D341Med (cell line): ENCODE data around the gene ANP32B.
"Not testable (repeated sequence)": the region's sequence is repeated elsewhere in the genome, so short reads cannot be mapped to it uniquely, and the experiment has no call there.

Source experiments
- DNase-seq: peaks from one replicate; pipeline ENCODE4 v3.0.0; 2012; ENCODE audit warnings: low spot score

ANP32B gene

DNA sequence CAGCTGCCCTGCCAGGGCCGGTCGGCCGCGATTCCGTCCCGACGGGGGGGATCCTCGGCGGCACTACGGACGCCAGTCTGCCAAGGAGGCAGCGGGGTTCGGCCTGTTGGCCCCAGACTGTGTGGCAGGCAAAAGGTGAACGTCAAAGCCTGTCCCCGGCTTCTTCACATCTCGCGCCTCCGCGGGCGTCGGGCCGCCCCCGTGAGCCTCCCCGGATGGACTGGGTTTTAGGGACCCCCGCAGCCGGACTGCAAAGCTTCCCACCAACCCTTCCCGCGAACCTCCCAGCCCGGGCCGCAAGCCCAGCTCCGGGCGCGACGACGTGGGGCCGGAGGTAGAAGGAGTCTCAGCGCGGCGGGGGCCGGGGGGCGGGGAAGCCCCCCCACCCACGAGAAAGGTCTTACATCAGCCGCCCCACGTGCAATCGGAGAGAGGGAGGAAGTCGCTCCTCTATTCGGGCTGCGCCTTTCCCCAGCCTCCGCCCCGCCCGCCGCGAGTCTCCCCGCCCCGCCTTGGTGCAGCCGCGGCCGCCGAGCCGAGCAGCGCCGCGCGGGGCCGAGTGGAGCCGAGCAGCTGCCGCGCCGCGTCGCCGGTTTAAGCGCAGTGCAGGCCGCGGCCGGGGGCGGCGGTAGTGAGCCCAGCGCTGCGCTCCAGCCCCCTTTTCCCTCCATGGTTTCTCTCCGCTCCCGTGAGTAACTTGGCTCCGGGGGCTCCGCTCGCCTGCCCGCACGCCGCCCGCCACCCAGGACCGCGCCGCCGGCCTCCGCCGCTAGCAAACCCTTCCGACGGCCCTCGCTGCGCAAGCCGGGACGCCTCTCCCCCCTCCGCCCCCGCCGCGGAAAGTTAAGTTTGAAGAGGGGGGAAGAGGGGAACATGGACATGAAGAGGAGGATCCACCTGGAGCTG lies at the start of gene ANP32B:
Gene ANP32B (plus strand): TSS at position 659 of the 906 bp plus-strand sequence. CDS start 215 bp downstream, at position 874.
- peak; percentile 92 for DNase-seq

DNA sequence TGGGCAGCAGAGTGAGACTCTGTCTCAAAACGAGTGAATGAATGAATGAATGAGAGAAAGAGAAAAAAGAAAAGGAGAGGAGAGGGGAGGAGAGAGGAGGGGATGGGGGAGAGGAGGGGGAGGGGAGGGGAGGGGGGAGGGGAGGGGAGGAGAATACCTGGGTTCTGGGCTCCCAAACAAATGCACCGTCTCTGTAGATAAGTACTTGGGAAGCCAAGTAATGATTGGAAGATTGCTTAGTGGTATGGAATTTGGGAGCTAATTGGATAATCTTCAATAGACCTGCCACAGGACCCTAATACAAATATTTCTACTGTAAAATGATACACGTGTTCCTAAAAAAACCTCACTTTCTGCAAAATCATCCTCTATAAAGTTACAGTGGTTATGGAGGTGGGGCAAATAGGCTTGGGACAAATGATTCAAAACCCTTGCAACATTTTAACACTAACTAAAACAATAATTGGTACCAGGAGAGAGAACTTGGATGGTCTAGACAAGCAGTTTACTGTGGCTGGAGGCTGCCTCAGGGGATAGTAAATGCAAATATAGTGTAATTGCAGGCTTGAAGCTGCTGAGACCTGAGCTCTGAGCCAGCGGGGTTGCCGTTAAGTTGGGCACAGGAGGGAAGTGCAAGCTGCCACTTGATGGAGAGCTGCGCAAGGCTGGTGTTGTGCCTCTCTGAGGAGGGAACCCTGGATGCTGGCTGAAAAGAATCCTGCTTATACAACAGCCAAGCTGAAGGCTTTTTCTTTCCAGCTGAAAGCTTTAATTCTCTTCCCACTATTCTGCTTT lies 48.6 kb upstream of the ANP32B start:
- DNase-seq, result no peak

DNA sequence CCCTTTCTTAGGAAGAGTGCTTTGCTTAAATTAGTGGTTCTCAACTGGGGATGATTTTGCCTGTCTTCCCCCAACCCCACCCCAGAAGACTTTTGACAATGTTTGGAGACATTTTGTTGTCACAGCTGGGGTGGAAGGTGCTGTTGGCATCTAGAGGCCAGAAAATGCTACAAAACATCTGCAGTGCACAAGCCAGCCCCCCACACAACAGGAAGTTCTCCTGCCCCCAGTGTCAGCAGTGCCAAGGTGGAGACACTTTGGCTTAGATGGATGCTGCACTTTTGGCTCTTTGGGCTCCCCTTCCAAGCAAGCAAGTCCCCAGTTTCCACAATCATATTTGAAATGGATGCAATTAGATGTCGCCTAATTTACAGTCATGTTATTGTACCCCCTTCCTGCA lies 47.9 kb upstream of the ANP32B start:
- no peak for DNase-seq

DNA sequence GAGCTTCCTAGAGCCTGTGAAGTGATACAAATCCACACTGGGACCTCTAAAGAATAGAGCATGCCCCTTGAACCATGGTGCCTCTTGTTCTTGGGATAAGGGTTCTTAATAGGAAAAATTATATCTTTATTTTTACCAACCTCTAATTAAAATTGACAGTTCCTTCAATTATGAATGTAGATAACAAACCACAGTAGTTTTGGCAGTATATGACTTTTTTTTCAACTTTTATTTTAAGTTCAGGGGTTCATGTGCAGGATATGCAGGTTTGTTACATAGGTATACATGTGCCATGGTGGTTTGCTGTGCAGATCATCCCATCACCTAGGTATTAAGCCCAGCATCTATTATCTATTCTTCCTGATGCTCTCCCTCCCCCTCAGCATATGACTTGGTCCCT lies 46.1 kb upstream of the ANP32B start:
- no peak for DNase-seq

DNA sequence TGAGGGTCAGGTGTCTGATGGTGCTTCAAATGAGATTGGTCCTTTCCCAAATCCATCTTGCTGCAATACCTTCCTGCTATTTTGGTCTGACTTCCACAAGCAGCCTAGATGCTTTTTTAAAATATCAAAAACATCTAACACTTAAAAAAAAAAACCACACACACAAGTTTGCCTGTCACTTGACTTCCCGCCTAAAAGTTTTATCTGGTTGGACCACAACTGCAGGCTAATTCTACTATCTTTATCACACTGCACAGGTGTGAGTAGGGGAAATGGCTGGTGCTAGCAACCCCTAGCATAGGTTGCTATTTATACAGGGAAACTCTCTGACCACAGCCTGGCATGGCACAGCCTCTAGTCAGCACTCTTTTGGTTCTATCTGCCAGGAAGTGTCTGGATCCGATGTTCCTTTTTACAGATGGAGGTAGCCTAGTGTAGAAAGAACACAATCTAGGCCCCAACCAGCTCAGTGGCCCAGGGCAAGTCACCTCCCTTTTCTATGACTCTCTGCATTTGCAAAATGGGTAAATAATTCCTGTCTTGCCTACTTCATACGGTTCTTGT lies 45.0 kb upstream of the ANP32B start, which contains the start of gene HEMGN:
Gene HEMGN (minus strand): TSS at position 92 of the 564 bp plus-strand sequence. CDS start 36 bp downstream, at position 56.
- no peak for DNase-seq

DNA sequence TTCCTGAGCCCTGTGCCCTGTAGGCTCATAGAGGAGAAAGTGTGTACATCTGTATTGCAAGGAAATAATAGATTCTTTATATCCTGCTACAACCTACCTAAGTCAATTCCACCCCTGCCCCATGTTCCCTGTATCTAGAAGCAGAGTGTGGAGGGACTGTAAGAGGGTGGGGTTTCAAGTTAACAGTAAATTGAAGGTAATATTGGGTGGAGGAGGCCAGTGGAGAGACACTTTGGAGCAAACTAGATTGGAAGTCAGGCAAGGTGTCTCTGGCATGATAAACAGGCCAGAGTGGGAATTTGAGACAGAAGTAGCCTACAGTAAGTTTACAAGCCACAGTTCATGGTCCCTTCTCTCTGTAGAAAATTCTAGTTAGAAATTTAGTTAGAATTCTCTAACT lies 42.9 kb upstream of the ANP32B start:
- no peak for DNase-seq

DNA sequence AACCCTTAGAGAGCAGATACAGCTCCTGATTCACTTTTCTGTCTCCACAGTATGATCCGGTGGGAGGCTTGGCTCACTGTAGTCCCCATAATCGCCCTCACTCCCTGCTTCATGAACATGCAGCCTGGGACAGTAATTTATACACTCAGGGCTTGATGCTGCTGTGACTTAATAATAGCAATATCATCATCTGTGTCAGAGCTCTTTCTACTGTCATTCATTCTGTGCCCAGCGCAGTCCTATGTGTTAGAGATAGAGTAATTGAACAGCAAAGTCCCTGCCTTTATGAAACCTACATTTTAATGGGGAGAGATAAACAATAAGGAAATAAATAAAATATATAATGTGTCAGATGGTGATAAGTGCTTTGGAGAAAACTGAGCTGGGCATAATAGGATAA lies 42.4 kb upstream of the ANP32B start:
- no peak for DNase-seq

DNA sequence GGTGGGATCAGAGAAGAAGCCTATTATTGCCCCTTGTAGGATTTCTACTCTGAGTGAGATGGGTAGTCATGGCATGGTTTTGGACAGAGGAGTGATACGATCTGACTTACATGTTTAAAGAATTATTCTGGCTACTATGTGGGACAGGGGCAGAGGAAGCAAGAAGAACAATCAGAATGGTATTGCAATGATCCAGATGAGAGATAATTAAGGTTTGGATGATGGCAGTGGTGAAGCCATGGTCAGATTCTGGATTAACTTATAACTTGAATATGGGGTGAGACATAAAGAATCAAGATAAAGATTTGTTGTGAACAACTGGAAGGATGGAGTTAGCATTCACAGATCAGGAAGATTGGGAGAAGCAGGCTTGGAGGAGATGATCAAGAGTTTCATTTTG lies 41.8 kb upstream of the ANP32B start:
- no peak for DNase-seq

DNA sequence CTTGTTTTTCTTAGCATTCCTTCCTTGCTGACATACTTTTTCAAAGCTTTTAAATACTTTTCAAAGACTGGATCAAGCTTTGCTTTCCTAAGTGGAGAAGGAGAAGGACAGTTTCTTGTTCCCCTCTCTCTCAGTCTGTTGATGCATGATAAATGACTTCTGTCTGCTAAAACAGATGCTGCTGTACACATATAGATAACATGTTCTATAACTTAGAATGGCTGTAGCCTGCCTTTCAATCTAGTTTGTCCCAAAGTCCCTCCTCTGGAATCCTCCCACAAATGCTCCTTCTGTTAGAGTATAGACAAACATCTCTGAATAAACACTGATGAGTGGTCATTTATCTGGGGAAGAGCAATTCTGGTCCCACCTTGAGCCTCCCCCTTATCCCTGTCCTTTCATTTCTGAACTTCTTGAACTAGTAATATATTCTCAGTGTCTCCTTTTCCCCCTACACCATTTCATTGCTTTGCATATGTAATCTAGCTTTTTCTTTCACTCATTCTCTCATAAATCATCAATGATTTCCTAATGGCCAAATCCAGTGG lies 39.8 kb upstream of the ANP32B start:
- no peak for DNase-seq

DNA sequence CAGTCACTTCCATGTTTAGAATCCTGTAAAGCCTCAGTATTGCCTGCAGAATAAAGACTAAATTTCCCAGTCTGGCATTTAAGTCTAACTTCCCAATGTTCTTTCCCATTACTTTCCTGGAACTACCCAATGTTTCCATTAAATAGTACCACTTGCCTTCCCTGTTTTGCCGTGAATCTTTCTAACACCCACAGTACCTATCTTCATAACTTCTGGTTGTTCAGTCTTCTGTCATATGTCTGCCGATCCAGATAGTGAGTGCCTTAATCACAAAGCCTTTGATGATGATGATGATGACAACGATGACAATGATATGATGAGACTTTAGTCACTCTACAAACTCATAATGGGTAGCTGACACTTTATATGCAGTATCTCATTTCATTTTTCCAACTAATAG lies 38.5 kb upstream of the ANP32B start:
- DNase-seq, result no peak

DNA sequence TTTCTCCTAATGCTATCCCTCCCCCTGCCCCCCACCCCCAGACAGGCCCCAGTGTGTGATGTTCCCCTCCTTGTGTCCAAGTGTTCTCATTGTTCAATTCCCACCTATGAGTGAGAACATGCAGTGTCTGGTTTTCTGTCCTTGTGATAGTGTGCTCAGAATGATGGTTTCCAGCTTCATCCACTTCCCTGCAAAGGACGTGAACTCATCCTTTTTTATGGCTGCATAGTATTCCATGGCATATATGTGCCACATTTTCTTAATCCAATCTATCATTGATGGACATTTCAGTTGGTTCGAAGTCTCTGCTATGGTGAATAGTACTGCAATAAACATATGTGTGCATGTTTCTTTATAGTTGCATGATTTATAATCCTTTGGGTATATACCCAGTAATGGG lies 37.7 kb upstream of the ANP32B start:
- not testable (repeated sequence) for DNase-seq

DNA sequence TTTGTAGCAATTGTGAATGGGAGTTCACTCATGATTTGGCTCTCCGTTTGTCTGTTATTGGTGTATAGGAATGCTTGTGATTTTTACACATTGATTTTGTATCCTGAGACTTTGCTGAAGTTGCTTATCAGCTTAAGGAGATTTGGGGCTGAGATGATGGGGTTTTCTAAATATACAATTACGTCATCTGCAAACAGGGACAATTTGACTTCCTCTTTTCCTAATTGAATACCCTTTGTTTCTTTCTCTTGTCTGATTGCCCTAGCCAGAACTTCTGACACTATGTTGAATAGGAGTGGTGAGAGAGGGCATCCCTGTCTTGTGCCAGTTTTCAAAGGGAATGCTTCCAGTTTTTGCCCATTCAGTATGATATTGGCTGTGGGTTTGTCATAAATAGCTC lies 36.0 kb upstream of the ANP32B start:
- DNase-seq, result not testable (repeated sequence)

DNA sequence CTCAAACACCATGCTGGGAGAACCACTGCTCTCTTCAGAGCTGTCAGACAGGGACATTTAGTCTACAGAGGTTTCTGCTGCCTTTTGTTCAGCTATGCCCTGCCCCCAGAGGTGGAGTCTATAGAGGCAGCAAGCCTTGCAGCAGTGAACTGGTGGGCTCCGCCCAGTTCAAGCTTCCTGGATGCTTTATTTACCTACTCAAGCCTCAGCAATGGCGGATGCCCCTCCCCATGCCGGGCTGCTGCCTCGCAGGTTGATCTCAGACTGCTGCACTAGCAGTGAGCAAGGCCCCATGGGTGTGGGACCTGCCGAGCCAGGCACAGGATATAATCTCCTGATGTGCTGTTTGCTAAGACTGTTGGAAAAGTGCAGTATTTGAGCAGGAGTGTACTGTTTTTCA lies 32.3 kb upstream of the ANP32B start:
- not testable (repeated sequence) for DNase-seq

DNA sequence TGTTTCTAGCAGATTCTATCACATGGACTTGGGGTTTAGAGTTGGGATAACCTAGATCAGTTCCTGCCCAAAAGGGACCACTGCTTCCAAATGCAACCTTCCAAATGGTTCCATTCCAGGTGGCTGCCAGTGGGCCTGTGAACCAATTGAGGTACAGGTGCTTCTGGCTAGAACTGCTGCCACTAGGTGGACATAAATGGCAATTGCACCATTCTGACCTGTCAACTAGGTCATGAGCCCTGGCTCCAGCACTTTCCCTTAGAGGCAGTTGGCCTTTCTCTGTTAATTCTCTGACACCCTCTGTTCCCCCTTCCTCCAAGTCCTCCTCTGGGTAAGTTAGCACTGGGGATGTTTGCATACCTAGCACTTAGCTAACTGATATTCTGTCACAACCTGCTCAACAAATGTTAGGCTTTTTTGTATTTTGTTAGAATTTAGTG lies 28.6 kb upstream of the ANP32B start:
- DNase-seq, result peak; percentile 72

DNA sequence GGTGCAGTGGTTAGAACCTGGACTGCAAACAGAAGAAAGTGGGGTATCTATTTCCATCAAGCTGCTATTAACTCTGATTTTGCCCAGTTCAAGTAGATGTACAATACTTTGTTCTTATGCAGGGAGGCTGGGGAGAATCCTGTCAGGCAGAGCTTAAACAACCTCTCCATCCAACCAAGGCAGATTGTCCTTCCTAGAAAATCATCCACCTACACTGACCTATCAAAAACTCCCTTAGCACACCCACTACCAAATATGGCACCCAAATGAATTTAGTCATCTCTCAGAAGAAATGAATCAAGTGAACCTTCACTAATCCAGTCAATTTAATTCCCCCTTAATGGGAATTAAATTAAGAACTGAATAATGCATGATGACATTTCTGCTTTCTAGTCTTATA lies 26.8 kb upstream of the ANP32B start:
- DNase-seq, result no peak

DNA sequence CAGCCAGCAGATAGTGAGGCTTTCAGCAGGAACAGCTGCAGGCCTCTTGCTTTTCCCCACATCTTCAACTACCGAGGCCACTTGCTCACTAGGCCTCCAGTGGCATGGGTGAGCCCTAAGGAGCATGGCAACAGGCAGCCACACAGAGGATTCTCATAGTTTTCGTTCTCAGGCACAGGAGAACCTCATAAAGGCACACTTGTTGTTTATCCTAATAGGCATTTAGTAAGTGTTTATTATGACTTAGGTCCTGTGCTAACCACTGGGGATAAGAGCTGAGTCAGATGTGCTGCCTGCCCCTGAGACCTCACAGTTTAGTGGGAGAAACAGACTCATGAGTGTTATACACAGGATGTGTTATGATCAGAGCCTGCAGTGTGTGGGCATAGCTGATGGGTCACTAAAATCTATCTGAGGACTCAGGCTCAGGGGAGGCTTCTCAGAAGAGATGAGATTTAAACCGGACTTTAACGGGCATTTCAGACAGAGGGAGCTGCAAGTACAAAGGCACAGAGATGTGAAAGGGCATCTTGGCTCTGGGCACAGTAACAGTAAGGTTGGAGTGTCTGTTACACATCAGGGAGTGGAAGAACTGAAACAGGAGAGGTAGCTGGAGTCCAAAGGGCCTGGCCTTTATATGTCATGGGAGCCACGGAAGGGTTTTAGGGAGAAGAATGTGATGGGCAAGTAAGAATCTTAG lies 24.2 kb upstream of the ANP32B start:
- DNase-seq, result no peak

DNA sequence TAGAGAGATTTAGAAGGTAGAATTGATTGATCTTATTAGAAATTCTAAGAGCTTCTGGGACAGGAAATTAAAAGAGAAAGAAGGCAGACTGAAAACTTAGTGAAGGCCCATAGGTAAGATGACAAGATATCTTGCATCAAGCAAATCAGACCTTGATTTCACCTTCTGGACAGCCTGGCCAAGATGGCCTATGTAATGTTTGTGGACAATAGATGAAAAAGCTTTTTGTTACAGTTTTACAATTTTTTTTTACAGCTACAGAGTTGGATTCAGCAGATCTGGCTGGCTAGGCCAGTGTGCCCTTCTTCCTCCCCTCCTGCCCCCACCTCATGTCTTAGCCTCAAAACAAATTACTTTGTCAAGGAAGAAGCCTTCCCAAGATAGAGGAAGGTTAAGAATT lies 23.6 kb upstream of the ANP32B start:
- no peak for DNase-seq

DNA sequence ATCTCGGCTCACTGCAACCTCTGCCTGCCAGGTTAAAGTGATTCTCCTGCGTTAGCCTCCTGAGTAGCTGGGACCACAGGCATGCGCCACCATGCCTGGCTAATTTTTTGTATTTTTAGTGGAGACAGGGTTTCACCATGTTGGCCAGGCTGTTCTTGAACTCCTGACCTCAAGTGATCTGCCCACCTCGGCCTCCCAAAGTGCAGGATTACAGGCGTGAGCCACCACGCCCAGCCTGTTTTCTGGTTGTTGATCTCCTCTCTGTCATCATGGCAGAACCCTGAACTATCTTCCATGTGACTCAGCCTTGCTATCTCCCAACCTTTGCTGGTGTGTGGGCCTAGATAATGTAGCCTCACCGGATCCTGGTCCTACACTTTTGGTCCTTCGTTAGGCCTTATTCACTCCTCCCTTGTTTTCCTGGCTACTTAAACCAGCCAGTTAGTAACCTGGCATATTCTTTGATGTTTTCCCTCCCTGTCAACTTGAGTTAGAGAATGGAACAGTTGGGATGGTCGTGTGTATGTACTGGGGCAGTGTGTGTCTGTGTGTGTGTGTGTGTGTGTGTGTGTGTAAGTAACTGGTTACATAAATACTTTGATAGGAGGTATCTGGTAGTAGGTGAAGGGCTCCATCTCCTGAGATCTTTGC lies 22.3 kb upstream of the ANP32B start:
- DNase-seq, result not testable (repeated sequence)

DNA sequence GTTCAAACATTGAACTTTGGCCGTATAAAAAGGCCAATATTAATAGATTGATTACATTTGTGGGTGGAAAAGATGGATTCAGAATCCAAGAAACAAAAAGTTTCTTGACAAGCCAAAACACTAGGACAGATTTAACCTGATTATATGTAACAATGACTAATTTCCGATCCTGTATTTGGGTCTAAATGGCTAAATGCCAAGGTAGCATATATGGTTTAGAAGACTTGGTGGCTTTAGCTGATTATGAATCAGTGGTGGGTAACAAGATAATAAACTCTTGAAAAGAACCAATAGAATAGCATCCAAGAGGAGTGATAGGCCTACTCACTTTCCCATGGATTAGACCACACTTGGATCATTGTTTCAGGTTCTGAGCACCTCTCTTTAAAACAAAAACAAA lies 21.8 kb upstream of the ANP32B start:
- DNase-seq, result no peak

DNA sequence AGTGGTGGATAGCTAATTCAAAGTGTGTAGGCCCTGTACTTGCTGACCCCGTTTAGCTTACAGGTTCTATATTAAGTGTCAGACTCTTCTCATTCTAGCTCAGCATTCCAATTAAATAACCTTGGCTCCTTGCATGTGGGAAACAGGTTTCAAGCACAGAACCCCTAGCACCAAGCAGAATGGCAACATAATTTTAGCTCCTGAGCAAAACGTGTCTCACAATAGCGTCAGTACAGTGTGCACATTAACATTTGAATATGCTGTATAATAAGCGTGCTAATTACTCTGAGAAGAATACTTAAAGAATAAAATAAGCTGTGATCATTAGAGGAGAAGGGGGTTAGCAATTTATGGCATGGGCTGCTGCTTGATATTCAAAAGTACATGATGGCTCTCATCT lies 21.0 kb upstream of the ANP32B start:
- no peak for DNase-seq

DNA sequence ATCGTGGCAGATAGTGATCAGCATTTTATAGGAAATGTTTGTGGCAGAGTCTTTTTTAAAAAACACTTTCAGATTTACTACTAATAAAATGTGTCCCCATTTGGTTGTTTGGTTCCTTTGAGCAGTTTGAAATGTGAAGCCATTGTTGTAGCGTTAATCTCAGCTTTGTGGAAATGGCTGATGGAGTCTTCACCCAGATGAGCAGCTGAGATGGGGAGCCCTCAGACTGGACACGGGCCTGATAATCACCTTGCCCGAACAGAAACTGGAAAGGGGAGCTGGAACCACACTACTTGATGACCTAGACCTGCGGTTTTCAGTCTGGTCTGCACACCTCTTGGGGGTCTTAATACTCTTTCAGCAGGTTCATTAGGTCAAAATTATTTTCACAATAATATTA lies 20.6 kb upstream of the ANP32B start:
- no peak for DNase-seq
